GM23338 (cell line): ENCODE data around the gene STN1. TPM values are rescaled to one million over a fixed set of nuclear protein-coding genes. Genes with fewer than 3 reads are reported as not detected.

Source experiments
- ATAC-seq: fragments of 200-7000 bp; cut with Tn5 transposase; 3 replicates; pipeline ENCODE4 v1.9.1; 2020
- DNase-seq: peaks from one replicate; pipeline ENCODE4 v3.0.0-alpha.2; 2015; ENCODE audit warnings: low spot score
- H2AFZ ChIP-seq: fragments of 200-600 bp; sonication (generic); 2 replicates; pipeline ENCODE4 v1.8.0; 2016; ENCODE audit warnings: antibody characterized with exemption, mild to moderate bottlenecking, moderate library complexity
- H3F3A ChIP-seq: fragments of 200-600 bp; sonication (generic); replicated peaks from 2 replicates; pipeline ENCODE4 v1.8.0; 2017; ENCODE audit warnings: antibody characterized with exemption, mixed run types, low read depth
- H3K27ac ChIP-seq: fragments of 200-600 bp; sonication (generic); 2 replicates; pipeline ENCODE4 v1.6.1; 2016; ENCODE audit warnings: low read depth
- H3K27me3 ChIP-seq: fragments of 200-600 bp; sonication (generic); 2 replicates; pipeline ENCODE4 v1.8.0; 2016; ENCODE audit warnings: mild to moderate bottlenecking, mixed run types, moderate library complexity; ENCODE audit not compliant: insufficient read depth
- H3K36me3 ChIP-seq: fragments of 200-600 bp; sonication (generic); 2 replicates; pipeline ENCODE4 v1.8.0; 2016; ENCODE audit warnings: mild to moderate bottlenecking; ENCODE audit not compliant: insufficient read depth
- H3K4me1 ChIP-seq: fragments of 200-600 bp; sonication (generic); 2 replicates; pipeline ENCODE4 v1.8.0; 2016; ENCODE audit warnings: mild to moderate bottlenecking, moderate library complexity; ENCODE audit not compliant: insufficient read depth
- H3K4me2 ChIP-seq: fragments of 200-600 bp; sonication (generic); 2 replicates; pipeline ENCODE4 v1.7.1; 2017; ENCODE audit warnings: mixed run types
- H3K4me3 ChIP-seq: fragments of 200-600 bp; sonication (generic); 2 replicates; pipeline ENCODE4 v1.6.1; 2016; ENCODE audit warnings: mixed run types
- H3K79me2 ChIP-seq: fragments of 200-600 bp; sonication (generic); replicated peaks from 2 replicates; pipeline ENCODE4 v1.8.0; 2017; ENCODE audit warnings: mild to moderate bottlenecking; ENCODE audit not compliant: insufficient read depth
- H3K9me2 ChIP-seq: fragments of 200-600 bp; sonication (generic); 2 replicates; pipeline ENCODE4 v1.8.0; 2017; ENCODE audit not compliant: insufficient read depth
- H4K20me1 ChIP-seq: fragments of 200-600 bp; sonication (generic); replicated peaks from 2 replicates; pipeline ENCODE4 v1.8.0; 2017; ENCODE audit warnings: mild to moderate bottlenecking; ENCODE audit not compliant: insufficient read depth
- H3K27ac Mint-ChIP-seq: 2 replicates; pipeline ENCODE4 v1.8.0; 2020; ENCODE audit warnings: inconsistent platforms, mild to moderate bottlenecking, moderate library complexity, mixed read lengths
- H3K27me3 Mint-ChIP-seq: 3 replicates; pipeline ENCODE4 v1.8.0; 2022; ENCODE audit warnings: low read depth, mild to moderate bottlenecking, moderate library complexity, mixed read lengths, inconsistent platforms; ENCODE audit not compliant: insufficient read depth, poor library complexity
- H3K36me3 Mint-ChIP-seq: 3 replicates; pipeline ENCODE4 v1.8.0; 2021; ENCODE audit warnings: low read depth, mild to moderate bottlenecking, inconsistent platforms, moderate library complexity, mixed read lengths
- H3K4me1 Mint-ChIP-seq: 3 replicates; pipeline ENCODE4 v1.8.0; 2020; ENCODE audit warnings: mild to moderate bottlenecking, inconsistent platforms, mixed read lengths
- H3K4me3 Mint-ChIP-seq: 3 replicates; pipeline ENCODE4 v1.8.0; 2021; ENCODE audit warnings: moderate library complexity, mild to moderate bottlenecking, inconsistent platforms, mixed read lengths
- H3K9me3 Mint-ChIP-seq: 3 replicates; pipeline ENCODE4 v1.8.0; 2020; ENCODE audit warnings: moderate library complexity, mild to moderate bottlenecking, inconsistent platforms, mixed read lengths
- CREB1 ChIP-seq: fragments of 250-450 bp; sonication (Bioruptor Pico); IDR thresholded peaks from 2 replicates; pipeline ENCODE4 v1.5.0; 2020; ENCODE audit warnings: low read depth, mild to moderate bottlenecking, moderate library complexity
- CTCF ChIP-seq, 2 experiments: fragments of 200-600 bp in 1 of 2; sonication (generic) in 1 of 2; conservative IDR thresholded peaks; 2 replicates each; pipeline versions ENCODE4 v1.5.1 to v1.6.1; 2016 to 2017; ENCODE audit warnings: antibody characterized with exemption in 2 of 2, low read depth in 2 of 2, mild to moderate bottlenecking in 2 of 2, moderate library complexity in 1 of 2
- EZH2 ChIP-seq: fragments of 200-600 bp; sonication (generic); IDR thresholded peaks from one replicate; pipeline ENCODE4 v1.8.0; 2017; ENCODE audit warnings: antibody characterized with exemption, mild to moderate bottlenecking, low read depth; ENCODE audit not compliant: unreplicated experiment
- JUNB ChIP-seq: IDR thresholded peaks from one replicate; pipeline ENCODE4 v1.6.1; 2016; ENCODE audit warnings: antibody characterized with exemption; ENCODE audit not compliant: unreplicated experiment
- NANOG ChIP-seq: IDR thresholded peaks from 2 replicates; pipeline ENCODE4 v1.6.1; 2016; ENCODE audit warnings: antibody characterized with exemption, borderline replicate concordance
- POLR2AphosphoS5 ChIP-seq: IDR thresholded peaks from 2 replicates; pipeline ENCODE4 v1.6.1; 2016; ENCODE audit warnings: antibody characterized with exemption, low read depth
- STAT1 ChIP-seq: IDR thresholded peaks from one replicate; pipeline ENCODE4 v1.6.1; 2016; ENCODE audit warnings: antibody characterized with exemption; ENCODE audit not compliant: unreplicated experiment
- ZNF114 ChIP-seq: fragments of 250-450 bp; sonication (Bioruptor Pico); IDR thresholded peaks from 2 replicates; pipeline ENCODE4 v1.5.0; 2020; ENCODE audit warnings: mild to moderate bottlenecking, moderate library complexity
- ZNF331 ChIP-seq: fragments of 250-450 bp; sonication (Bioruptor Pico); IDR thresholded peaks from 2 replicates; pipeline ENCODE4 v1.5.0; 2020; ENCODE audit warnings: low read depth, mild to moderate bottlenecking, moderate library complexity
- polyA plus RNA-seq: library from polyadenylated mRNA; unstranded; fragments of >200 nt; fragmentation: Nextera tagmentation; extraction: Ambion mirVana; gene quantifications from 2 replicates; pipeline ENCODE4 v1.2.1, GENCODE V29; 2016
- total RNA-seq: library from RNA; depleted of rRNA; stranded (reverse); fragments of >200 nt; shearing (Covaris generic); gene quantifications from 2 replicates; pipeline ENCODE4 v1.2.3, GENCODE V29; 2014
- TF ChIP-seq, protein P1 (sequence below): fragments of 250-450 bp; sonication (Bioruptor Pico); IDR thresholded peaks from 2 replicates; pipeline ENCODE4 v1.5.0; 2020; ENCODE audit warnings: mild to moderate bottlenecking, moderate library complexity

STN1 gene
- total and polyA plus RNA-seq, 2 experiments from 2014 or later, result 7.2 to 11.3 TPM

- TF ChIP-seq CREB1 (CRISPR knock-in tag) (no peak), CTCF (conservative IDR thresholded peaks at IDR 0.05; ENCODE audit: low read depth in 2 of 2) (no peak), STAT1 (no peak), POLR2AphosphoS5 (no peak), NANOG (no peak), EZH2 (no peak)
Measured at GRCh38 chr10:103847346-103847745, 70.6 kb downstream of the STN1 start (continued).

- H4K20me1 ChIP-seq, result no peaks in the 10 kb centered on the region
- no peak overlapping the region for H3K4me3 Mint-ChIP-seq
Measured at GRCh38 chr10:103845972-103846371, 72.0 kb downstream of the STN1 start.

More at GRCh38 chr10:103845972-103846371, 72.0 kb downstream of the STN1 start:
- H2AFZ ChIP-seq, result no peak overlapping the region
- no peak for TF ChIP-seq STAT1
- TF ChIP-seq CREB1 (CRISPR knock-in tag), result no peak
- TF ChIP-seq JUNB, result no peak
- TF ChIP-seq POLR2AphosphoS5, result no peak
- TF ChIP-seq EZH2, result no peak
- no peak for TF ChIP-seq ZNF114 (CRISPR knock-in tag)
- no peak for TF ChIP-seq NANOG
- no peak for TF ChIP-seq ZNF331 (CRISPR knock-in tag)
- TF ChIP-seq, protein P1, sequence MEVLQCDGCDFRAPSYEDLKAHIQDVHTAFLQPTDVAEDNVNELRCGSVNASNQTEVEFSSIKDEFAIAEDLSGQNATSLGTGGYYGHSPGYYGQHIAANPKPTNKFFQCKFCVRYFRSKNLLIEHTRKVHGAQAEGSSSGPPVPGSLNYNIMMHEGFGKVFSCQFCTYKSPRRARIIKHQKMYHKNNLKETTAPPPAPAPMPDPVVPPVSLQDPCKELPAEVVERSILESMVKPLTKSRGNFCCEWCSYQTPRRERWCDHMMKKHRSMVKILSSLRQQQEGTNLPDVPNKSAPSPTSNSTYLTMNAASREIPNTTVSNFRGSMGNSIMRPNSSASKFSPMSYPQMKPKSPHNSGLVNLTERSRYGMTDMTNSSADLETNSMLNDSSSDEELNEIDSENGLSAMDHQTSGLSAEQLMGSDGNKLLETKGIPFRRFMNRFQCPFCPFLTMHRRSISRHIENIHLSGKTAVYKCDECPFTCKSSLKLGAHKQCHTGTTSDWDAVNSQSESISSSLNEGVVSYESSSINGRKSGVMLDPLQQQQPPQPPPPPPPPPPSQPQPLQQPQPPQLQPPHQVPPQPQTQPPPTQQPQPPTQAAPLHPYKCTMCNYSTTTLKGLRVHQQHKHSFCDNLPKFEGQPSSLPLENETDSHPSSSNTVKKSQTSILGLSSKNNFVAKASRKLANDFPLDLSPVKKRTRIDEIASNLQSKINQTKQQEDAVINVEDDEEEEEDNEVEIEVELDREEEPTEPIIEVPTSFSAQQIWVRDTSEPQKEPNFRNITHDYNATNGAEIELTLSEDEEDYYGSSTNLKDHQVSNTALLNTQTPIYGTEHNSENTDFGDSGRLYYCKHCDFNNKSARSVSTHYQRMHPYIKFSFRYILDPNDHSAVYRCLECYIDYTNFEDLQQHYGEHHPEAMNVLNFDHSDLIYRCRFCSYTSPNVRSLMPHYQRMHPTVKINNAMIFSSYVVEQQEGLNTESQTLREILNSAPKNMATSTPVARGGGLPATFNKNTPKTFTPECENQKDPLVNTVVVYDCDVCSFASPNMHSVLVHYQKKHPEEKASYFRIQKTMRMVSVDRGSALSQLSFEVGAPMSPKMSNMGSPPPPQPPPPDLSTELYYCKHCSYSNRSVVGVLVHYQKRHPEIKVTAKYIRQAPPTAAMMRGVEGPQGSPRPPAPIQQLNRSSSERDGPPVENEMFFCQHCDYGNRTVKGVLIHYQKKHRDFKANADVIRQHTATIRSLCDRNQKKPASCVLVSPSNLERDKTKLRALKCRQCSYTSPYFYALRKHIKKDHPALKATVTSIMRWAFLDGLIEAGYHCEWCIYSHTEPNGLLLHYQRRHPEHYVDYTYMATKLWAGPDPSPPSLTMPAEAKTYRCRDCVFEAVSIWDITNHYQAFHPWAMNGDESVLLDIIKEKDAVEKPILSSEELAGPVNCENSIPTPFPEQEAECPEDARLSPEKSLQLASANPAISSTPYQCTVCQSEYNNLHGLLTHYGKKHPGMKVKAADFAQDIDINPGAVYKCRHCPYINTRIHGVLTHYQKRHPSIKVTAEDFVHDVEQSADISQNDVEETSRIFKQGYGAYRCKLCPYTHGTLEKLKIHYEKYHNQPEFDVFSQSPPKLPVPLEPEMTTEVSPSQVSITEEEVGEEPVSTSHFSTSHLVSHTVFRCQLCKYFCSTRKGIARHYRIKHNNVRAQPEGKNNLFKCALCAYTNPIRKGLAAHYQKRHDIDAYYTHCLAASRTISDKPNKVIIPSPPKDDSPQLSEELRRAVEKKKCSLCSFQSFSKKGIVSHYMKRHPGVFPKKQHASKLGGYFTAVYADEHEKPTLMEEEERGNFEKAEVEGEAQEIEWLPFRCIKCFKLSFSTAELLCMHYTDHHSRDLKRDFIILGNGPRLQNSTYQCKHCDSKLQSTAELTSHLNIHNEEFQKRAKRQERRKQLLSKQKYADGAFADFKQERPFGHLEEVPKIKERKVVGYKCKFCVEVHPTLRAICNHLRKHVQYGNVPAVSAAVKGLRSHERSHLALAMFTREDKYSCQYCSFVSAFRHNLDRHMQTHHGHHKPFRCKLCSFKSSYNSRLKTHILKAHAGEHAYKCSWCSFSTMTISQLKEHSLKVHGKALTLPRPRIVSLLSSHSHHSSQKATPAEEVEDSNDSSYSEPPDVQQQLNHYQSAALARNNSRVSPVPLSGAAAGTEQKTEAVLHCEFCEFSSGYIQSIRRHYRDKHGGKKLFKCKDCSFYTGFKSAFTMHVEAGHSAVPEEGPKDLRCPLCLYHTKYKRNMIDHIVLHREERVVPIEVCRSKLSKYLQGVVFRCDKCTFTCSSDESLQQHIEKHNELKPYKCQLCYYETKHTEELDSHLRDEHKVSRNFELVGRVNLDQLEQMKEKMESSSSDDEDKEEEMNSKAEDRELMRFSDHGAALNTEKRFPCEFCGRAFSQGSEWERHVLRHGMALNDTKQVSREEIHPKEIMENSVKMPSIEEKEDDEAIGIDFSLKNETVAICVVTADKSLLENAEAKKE (CRISPR knock-in tag), result no peak
- no peak for TF ChIP-seq CTCF (conservative IDR thresholded peaks at IDR 0.05; ENCODE audit: low read depth in 2 of 2)
- H3K9me2 ChIP-seq, result no peaks in the 10 kb centered on the region
- ATAC-seq (no peak; the same call in 2 of the 3 replicates), DNase-seq (no peak)
- H3K4me2 ChIP-seq, result no peak overlapping the region
- no peaks in the 10 kb centered on the region for H3K79me2 ChIP-seq
- no peaks in the 10 kb centered on the region for H3K27me3 ChIP-seq
- no peak overlapping the region for H3K4me3 ChIP-seq
- Mint-ChIP-seq H3K27me3 (peaks cover 5% of the 10 kb centered on the region), H3K27ac (no peak overlapping the region), H3K4me1 (peaks cover 38% of the 10 kb centered on the region), H3K36me3 (no peaks in the 10 kb centered on the region), H3K9me3 (no peaks in the 10 kb centered on the region)
- H3F3A ChIP-seq, result no peaks in the 10 kb centered on the region
- peaks cover 19% of the 10 kb centered on the region for H3K4me1 ChIP-seq
- H3K36me3 ChIP-seq, result no peaks in the 10 kb centered on the region
- no peak overlapping the region for H3K27ac ChIP-seq
